Measurements from ENCODE around the gene MYO1F. TPM values are rescaled to one million over a fixed set of nuclear protein-coding genes. Genes with fewer than 3 reads are reported as not detected.

The MYO1F gene
- total RNA-seq, 2 experiments from 2014 or later = 66.7 to 67.4 TPM

DNA sequence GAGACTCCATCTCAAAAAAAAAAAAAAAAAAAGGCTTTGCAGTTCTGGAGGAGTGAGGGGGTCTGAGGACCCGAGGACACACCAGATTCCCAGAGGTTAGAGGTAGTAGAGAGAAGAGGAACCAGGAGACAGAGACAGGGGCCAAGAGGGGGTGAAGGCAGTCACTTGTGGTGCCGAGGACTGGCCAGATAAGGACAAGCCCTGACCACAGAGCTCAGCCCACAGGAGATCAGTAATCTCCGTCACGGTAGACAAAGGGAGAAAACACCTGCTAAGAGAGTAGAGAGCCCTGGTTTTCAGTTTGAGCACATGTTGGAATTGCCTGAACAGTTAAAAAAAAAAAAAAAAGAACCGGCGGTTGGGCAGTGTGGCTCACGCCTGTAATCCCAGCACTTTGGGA, 73.1 kb downstream of the MYO1F start:
- Histone ChIP-seq H3K9me3 (ENCODE audit: control insufficient read depth in 1 of 2, insufficient read depth in 1 of 2, low read length in 2 of 2) (no peaks in the 10 kb centered on the region), H3K36me3 (ENCODE audit: insufficient read depth, low read length) (no peaks in the 10 kb centered on the region), H3K27me3 (ENCODE audit: control insufficient read depth in 1 of 2, insufficient read depth in 2 of 2, low read length in 2 of 2) (no peaks in the 10 kb centered on the region), H3K4me3 (ENCODE audit: low read length) (no peak overlapping the region), H3K4me1 (ENCODE audit: insufficient read depth, low read length) (peaks cover 40% of the 10 kb centered on the region), H3K27ac (ENCODE audit: low read depth in 1 of 2, low read length in 2 of 2) (no peak overlapping the region)
- intact Hi-C loops (cut with DNase I, micrococcal nuclease) = no loop called here
- Mint-ChIP-seq H3K4me1 (ENCODE audit: low read depth) (peaks cover 31% of the 10 kb centered on the region), H3K4me3 (peak overlapping the region; percentile 66), H3K27me3 (no peaks in the 10 kb centered on the region), H3K27ac (no peak overlapping the region), H3K9me3 (no peaks in the 10 kb centered on the region), H3K36me3 (ENCODE audit: low read depth) (peaks cover 12% of the 10 kb centered on the region)
- TF ChIP-seq, protein P1, sequence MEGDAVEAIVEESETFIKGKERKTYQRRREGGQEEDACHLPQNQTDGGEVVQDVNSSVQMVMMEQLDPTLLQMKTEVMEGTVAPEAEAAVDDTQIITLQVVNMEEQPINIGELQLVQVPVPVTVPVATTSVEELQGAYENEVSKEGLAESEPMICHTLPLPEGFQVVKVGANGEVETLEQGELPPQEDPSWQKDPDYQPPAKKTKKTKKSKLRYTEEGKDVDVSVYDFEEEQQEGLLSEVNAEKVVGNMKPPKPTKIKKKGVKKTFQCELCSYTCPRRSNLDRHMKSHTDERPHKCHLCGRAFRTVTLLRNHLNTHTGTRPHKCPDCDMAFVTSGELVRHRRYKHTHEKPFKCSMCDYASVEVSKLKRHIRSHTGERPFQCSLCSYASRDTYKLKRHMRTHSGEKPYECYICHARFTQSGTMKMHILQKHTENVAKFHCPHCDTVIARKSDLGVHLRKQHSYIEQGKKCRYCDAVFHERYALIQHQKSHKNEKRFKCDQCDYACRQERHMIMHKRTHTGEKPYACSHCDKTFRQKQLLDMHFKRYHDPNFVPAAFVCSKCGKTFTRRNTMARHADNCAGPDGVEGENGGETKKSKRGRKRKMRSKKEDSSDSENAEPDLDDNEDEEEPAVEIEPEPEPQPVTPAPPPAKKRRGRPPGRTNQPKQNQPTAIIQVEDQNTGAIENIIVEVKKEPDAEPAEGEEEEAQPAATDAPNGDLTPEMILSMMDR (IDR thresholded peaks at IDR 0.05) = no peak
- no peak for DNase-seq
- no peak for ATAC-seq (ENCODE audit: poor library complexity)
- ChIA-PET POLR2A (no interaction called here), CTCF (interaction anchor here (1.0 kb wide), 1 partner anchor 77 kb away, joined by 3 read pairs; no protein-coding TSS in a partner anchor)

DNA sequence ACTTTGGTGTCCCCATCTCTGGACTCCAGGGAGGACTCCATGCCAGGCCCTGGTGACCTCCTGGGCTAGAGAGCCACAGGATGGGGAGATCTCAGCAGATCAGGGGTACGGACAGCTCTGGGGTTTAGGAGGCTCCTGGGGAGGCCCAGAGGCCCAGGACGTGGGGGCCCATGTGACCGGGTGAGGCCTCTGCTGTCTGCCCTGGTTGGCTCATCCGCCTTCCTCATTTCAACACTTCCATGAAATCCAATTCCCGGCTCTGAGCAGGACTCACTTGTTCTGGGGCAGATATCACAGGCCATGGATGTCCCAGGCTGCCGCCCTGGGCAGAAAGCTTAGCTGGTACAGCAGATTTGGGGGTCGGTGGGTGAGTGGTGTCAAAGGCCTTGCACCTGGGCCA, 73.7 kb downstream of the MYO1F start:
- Mint-ChIP-seq H3K27me3 (no peaks in the 10 kb centered on the region), H3K27ac (no peak overlapping the region), H3K4me1 (ENCODE audit: low read depth) (peaks cover 31% of the 10 kb centered on the region), H3K36me3 (ENCODE audit: low read depth) (peaks cover 12% of the 10 kb centered on the region), H3K4me3 (no peak overlapping the region), H3K9me3 (no peaks in the 10 kb centered on the region)
- POLR2A ChIA-PET = no interaction called here
- intact Hi-C loops (cut with DNase I, micrococcal nuclease) = no loop called here
- H3K9me3 ChIP-seq (ENCODE audit: control insufficient read depth in 1 of 2, insufficient read depth in 1 of 2, low read length in 2 of 2) = no peaks in the 10 kb centered on the region
- H3K36me3 ChIP-seq (ENCODE audit: insufficient read depth, low read length) = no peaks in the 10 kb centered on the region
- H3K27ac ChIP-seq (ENCODE audit: low read depth in 1 of 2, low read length in 2 of 2) = no peak overlapping the region
- ATAC-seq (ENCODE audit: poor library complexity) (no peak), DNase-seq (no peak)
- no peak overlapping the region for H3K4me3 ChIP-seq (ENCODE audit: low read length)
- H3K27me3 ChIP-seq (ENCODE audit: control insufficient read depth in 1 of 2, insufficient read depth in 2 of 2, low read length in 2 of 2) = no peaks in the 10 kb centered on the region
- CTCF ChIA-PET = interaction anchor here (1.2 kb wide), 1 partner anchor 77 kb away, joined by 3 read pairs; no protein-coding TSS in a partner anchor
- H3K4me1 ChIP-seq (ENCODE audit: insufficient read depth, low read length) = peaks cover 40% of the 10 kb centered on the region
- TF ChIP-seq, protein P1 (IDR thresholded peaks at IDR 0.05) = no peak

DNA sequence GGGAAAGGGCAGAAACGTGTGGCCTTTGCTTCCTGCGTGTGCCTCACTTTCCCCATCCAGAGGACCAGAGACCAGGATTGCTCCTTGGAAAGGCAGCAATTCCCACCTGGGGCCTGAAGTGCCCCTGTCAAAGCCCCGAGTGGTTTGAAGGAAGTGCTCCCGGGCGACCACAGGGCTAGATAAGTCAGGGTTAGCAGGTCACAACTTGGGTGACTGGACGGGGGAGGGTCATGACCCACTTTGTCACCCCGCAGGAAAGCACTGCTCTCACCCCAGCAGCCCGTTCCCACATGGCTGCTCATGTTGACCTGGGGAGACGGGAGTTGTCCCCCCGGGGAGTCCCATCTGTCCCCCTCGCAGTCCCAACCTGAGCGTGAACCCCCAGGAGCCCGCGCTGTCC, 75.3 kb downstream of the MYO1F start:
- H3K27me3 ChIP-seq (ENCODE audit: control insufficient read depth in 1 of 2, insufficient read depth in 2 of 2, low read length in 2 of 2) = no peaks in the 10 kb centered on the region
- TF ChIP-seq, protein P1 (IDR thresholded peaks at IDR 0.05) = no peak
- no peak for DNase-seq
- no peaks in the 10 kb centered on the region for H3K9me3 ChIP-seq (ENCODE audit: control insufficient read depth in 1 of 2, insufficient read depth in 1 of 2, low read length in 2 of 2)
- H3K36me3 Mint-ChIP-seq (ENCODE audit: low read depth) = peaks cover 8% of the 10 kb centered on the region
- peaks cover 40% of the 10 kb centered on the region for H3K4me1 ChIP-seq (ENCODE audit: insufficient read depth, low read length)
- POLR2A ChIA-PET = no interaction called here
- no peak overlapping the region for H3K27ac ChIP-seq (ENCODE audit: low read depth in 1 of 2, low read length in 2 of 2)
- no peak for ATAC-seq (ENCODE audit: poor library complexity)
- H3K27ac Mint-ChIP-seq = no peak overlapping the region
- H3K4me1 Mint-ChIP-seq (ENCODE audit: low read depth) = peaks cover 31% of the 10 kb centered on the region
- H3K36me3 ChIP-seq (ENCODE audit: insufficient read depth, low read length) = no peaks in the 10 kb centered on the region
- H3K9me3 Mint-ChIP-seq = no peaks in the 10 kb centered on the region
- intact Hi-C loops (cut with DNase I, micrococcal nuclease) = no loop called here
- no peaks in the 10 kb centered on the region for H3K27me3 Mint-ChIP-seq
- H3K4me3 ChIP-seq (ENCODE audit: low read length) = peak overlapping the region; percentile 19
- H3K4me3 Mint-ChIP-seq = no peak overlapping the region
- CTCF ChIA-PET = no interaction called here
